ENCODE measurements around the gene IL1R2.

- TF ChIP-seq POLR2A (IDR thresholded peaks at IDR 0.05; ENCODE audit: low read depth, low read length) (no peak), POLR2AphosphoS5 (IDR thresholded peaks at IDR 0.05; ENCODE audit: low read depth, low read length) (no peak), TAF1 (IDR thresholded peaks at IDR 0.05; ENCODE audit: low read depth, low read length) (no peak), SPI1 (IDR thresholded peaks at IDR 0.05; ENCODE audit: low read depth, low read length) (no peak)
These were observed 16.7 kb downstream of the IL1R2 start for GRCh38 chr2:102008490-102008889.
